Measurements from ENCODE around the gene TNNI3K. TPM values are rescaled to one million over a fixed set of nuclear protein-coding genes. Genes with fewer than 3 reads are reported as not detected.

Gene TNNI3K
- polyA plus RNA-seq, 1 donor from 2014 or later, result not detected

- Mint-ChIP-seq H3K27me3 (peaks cover 2% of the 10 kb centered on the region), H3K4me1 (peaks cover 0 to 6% (median 5%) of the 10 kb centered on the region in 3 donors), H3K9me3 (peaks cover 0 to 3% (median 0%) of the 10 kb centered on the region in 3 donors)
Measured at GRCh38 chr1:74396462-74396861, 161.3 kb downstream of the TNNI3K start.

GRCh38 chr1:74396933-74397332, 161.7 kb downstream of the TNNI3K start:
- H3K36me3 Mint-ChIP-seq, result peaks cover 2% of the 10 kb centered on the region
- peak overlapping the region in 1 of 3 donors; percentile 8 for H3K27ac Mint-ChIP-seq

More at GRCh38 chr1:74396462-74396861, 161.3 kb downstream of the TNNI3K start:
- Mint-ChIP-seq H3K4me3 (no peak overlapping the region), H3K36me3 (peaks cover 2% of the 10 kb centered on the region), H3K27ac (peak overlapping the region in 1 of 3 donors; percentile 8)

GRCh38 chr1:74399249-74399648, 164.1 kb downstream of the TNNI3K start:
- Mint-ChIP-seq H3K27ac (no peak overlapping the region), H3K4me1 (peaks cover 0 to 6% (median 5%) of the 10 kb centered on the region in 3 donors), H3K4me3 (no peak overlapping the region), H3K36me3 (peaks cover 2% of the 10 kb centered on the region), H3K9me3 (peaks cover 0 to 3% (median 0%) of the 10 kb centered on the region in 3 donors), H3K27me3 (no peaks in the 10 kb centered on the region)

More at GRCh38 chr1:74396933-74397332, 161.7 kb downstream of the TNNI3K start:
- H3K9me3 Mint-ChIP-seq, result peaks cover 0 to 3% (median 0%) of the 10 kb centered on the region in 3 donors
- no peaks in the 10 kb centered on the region for H3K27me3 Mint-ChIP-seq
- peaks cover 0 to 6% (median 5%) of the 10 kb centered on the region in 3 donors for H3K4me1 Mint-ChIP-seq
- H3K4me3 Mint-ChIP-seq, result no peak overlapping the region

- peaks cover 0 to 3% (median 0%) of the 10 kb centered on the region in 3 donors for H3K9me3 Mint-ChIP-seq
- no peaks in the 10 kb centered on the region for H3K27me3 Mint-ChIP-seq
- H3K36me3 Mint-ChIP-seq, result peaks cover 2% of the 10 kb centered on the region
- no peak overlapping the region for H3K27ac Mint-ChIP-seq
- H3K4me1 Mint-ChIP-seq, result no peaks in the 10 kb centered on the region
- H3K4me3 Mint-ChIP-seq, result no peak overlapping the region
Measured at GRCh38 chr1:74402873-74403272, 167.7 kb downstream of the TNNI3K start.

GRCh38 chr1:74403606-74404005, 168.4 kb downstream of the TNNI3K start:
- Mint-ChIP-seq H3K27me3 (no peaks in the 10 kb centered on the region), H3K36me3 (no peaks in the 10 kb centered on the region), H3K4me1 (no peaks in the 10 kb centered on the region), H3K4me3 (no peak overlapping the region), H3K27ac (no peak overlapping the region), H3K9me3 (peaks cover 0 to 3% (median 0%) of the 10 kb centered on the region in 3 donors)

- Mint-ChIP-seq H3K9me3 (no peaks in the 10 kb centered on the region), H3K36me3 (no peaks in the 10 kb centered on the region), H3K4me3 (no peak overlapping the region), H3K4me1 (no peaks in the 10 kb centered on the region), H3K27me3 (no peaks in the 10 kb centered on the region), H3K27ac (no peak overlapping the region)
Measured at GRCh38 chr1:74406759-74407158, 171.6 kb downstream of the TNNI3K start.

GRCh38 chr1:74407902-74408301, 172.7 kb downstream of the TNNI3K start:
- Mint-ChIP-seq H3K4me1 (no peaks in the 10 kb centered on the region), H3K4me3 (no peak overlapping the region), H3K27me3 (peaks cover 1% of the 10 kb centered on the region), H3K36me3 (no peaks in the 10 kb centered on the region), H3K9me3 (no peaks in the 10 kb centered on the region), H3K27ac (no peak overlapping the region)

- no peaks in the 10 kb centered on the region for H3K36me3 Mint-ChIP-seq
- no peak overlapping the region for H3K4me3 Mint-ChIP-seq
- no peaks in the 10 kb centered on the region for H3K4me1 Mint-ChIP-seq
- H3K9me3 Mint-ChIP-seq, result no peaks in the 10 kb centered on the region
- peaks cover 4% of the 10 kb centered on the region for H3K27me3 Mint-ChIP-seq
- H3K27ac Mint-ChIP-seq, result no peak overlapping the region
Measured at GRCh38 chr1:74412244-74412643, 177.1 kb downstream of the TNNI3K start.

GRCh38 chr1:74415935-74416334, 180.7 kb downstream of the TNNI3K start:
- Mint-ChIP-seq H3K27ac (no peak overlapping the region), H3K9me3 (peaks cover 0 to 3% (median 0%) of the 10 kb centered on the region in 3 donors), H3K27me3 (peaks cover 7% of the 10 kb centered on the region), H3K4me1 (no peaks in the 10 kb centered on the region), H3K4me3 (no peak overlapping the region), H3K36me3 (no peaks in the 10 kb centered on the region)

GRCh38 chr1:74419611-74420010, 184.4 kb downstream of the TNNI3K start:
- H3K27ac Mint-ChIP-seq, result no peak overlapping the region
- peaks cover 0 to 3% (median 0%) of the 10 kb centered on the region in 3 donors for H3K9me3 Mint-ChIP-seq
- peaks cover 6% of the 10 kb centered on the region for H3K27me3 Mint-ChIP-seq
- no peaks in the 10 kb centered on the region for H3K36me3 Mint-ChIP-seq
- H3K4me1 Mint-ChIP-seq, result no peaks in the 10 kb centered on the region
- H3K4me3 Mint-ChIP-seq, result no peak overlapping the region

GRCh38 chr1:74420467-74420866, 185.3 kb downstream of the TNNI3K start:
- peaks cover 3% of the 10 kb centered on the region for H3K27me3 Mint-ChIP-seq
- H3K36me3 Mint-ChIP-seq, result no peaks in the 10 kb centered on the region
- no peak overlapping the region for H3K4me3 Mint-ChIP-seq

GRCh38 chr1:74422421-74423292, 187.5 kb downstream of the TNNI3K start:
- Mint-ChIP-seq H3K9me3 (peaks cover 0 to 3% (median 0%) of the 10 kb centered on the region in 3 donors), H3K36me3 (no peaks in the 10 kb centered on the region), H3K4me1 (no peaks in the 10 kb centered on the region), H3K27ac (no peak overlapping the region), H3K27me3 (peaks cover 1% of the 10 kb centered on the region), H3K4me3 (no peak overlapping the region)

More at GRCh38 chr1:74420467-74420866, 185.3 kb downstream of the TNNI3K start:
- Mint-ChIP-seq H3K4me1 (no peaks in the 10 kb centered on the region), H3K9me3 (peaks cover 0 to 3% (median 0%) of the 10 kb centered on the region in 3 donors), H3K27ac (no peak overlapping the region)

- Mint-ChIP-seq H3K4me3 (no peak overlapping the region), H3K27ac (no peak overlapping the region), H3K9me3 (no peaks in the 10 kb centered on the region), H3K36me3 (no peaks in the 10 kb centered on the region), H3K27me3 (peaks cover 1% of the 10 kb centered on the region), H3K4me1 (no peaks in the 10 kb centered on the region)
Measured at GRCh38 chr1:74423471-74423870, 188.3 kb downstream of the TNNI3K start.

GRCh38 chr1:74425676-74426075, 190.5 kb downstream of the TNNI3K start:
- Mint-ChIP-seq H3K9me3 (no peaks in the 10 kb centered on the region), H3K4me3 (no peak overlapping the region), H3K36me3 (no peaks in the 10 kb centered on the region), H3K27me3 (no peaks in the 10 kb centered on the region), H3K27ac (no peak overlapping the region), H3K4me1 (no peaks in the 10 kb centered on the region)

- Mint-ChIP-seq H3K27ac (no peak overlapping the region), H3K4me1 (no peaks in the 10 kb centered on the region), H3K27me3 (no peaks in the 10 kb centered on the region), H3K4me3 (no peak overlapping the region), H3K36me3 (no peaks in the 10 kb centered on the region), H3K9me3 (no peaks in the 10 kb centered on the region)
Measured at GRCh38 chr1:74426208-74426937, 191.2 kb downstream of the TNNI3K start.
